GM21576 (cell line): ENCODE results near the gene ZNF462.
"Not testable (repeated sequence)": the region's sequence is repeated elsewhere in the genome, so short reads cannot be mapped to it uniquely, and the experiment has no call there.

Source experiments
- ATAC-seq: cut with Tn5 transposase; IDR thresholded peaks from one replicate; pipeline ENCODE4 v1.9.1; 2021; ENCODE audit warnings: mild to moderate bottlenecking, moderate library complexity; ENCODE audit not compliant: unreplicated experiment

ZNF462 gene

GRCh38 chr9:106962122-106962521 lies 99.2 kb downstream of the ZNF462 start:
- ATAC-seq, result no peak

- ATAC-seq, result no peak
Observed at GRCh38 chr9:106962615-106963363, 99.8 kb downstream of the ZNF462 start.

- ATAC-seq, result no peak
Observed at GRCh38 chr9:106963684-106964083, 100.7 kb downstream of the ZNF462 start.

- no peak for ATAC-seq
Observed at GRCh38 chr9:106964329-106964728, 101.4 kb downstream of the ZNF462 start.

GRCh38 chr9:106964822-106965525 lies 102.0 kb downstream of the ZNF462 start:
- ATAC-seq, result no peak

GRCh38 chr9:106966481-106966880 lies 103.5 kb downstream of the ZNF462 start:
- ATAC-seq, result no peak

GRCh38 chr9:106969696-106970095 lies 106.7 kb downstream of the ZNF462 start:
- no peak for ATAC-seq

GRCh38 chr9:106970219-106970975 lies 107.4 kb downstream of the ZNF462 start:
- ATAC-seq, result no peak

GRCh38 chr9:106970976-106971457 lies 108.1 kb downstream of the ZNF462 start:
- no peak for ATAC-seq

GRCh38 chr9:106972082-106972481 lies 109.1 kb downstream of the ZNF462 start:
- ATAC-seq, result no peak

GRCh38 chr9:106974341-106974740 lies 111.4 kb downstream of the ZNF462 start:
- no peak for ATAC-seq

GRCh38 chr9:106976772-106977171 lies 113.8 kb downstream of the ZNF462 start:
- ATAC-seq, result no peak

GRCh38 chr9:106980551-106981101 lies 117.7 kb downstream of the ZNF462 start:
- ATAC-seq, result no peak

GRCh38 chr9:106981396-106982287 lies 118.7 kb downstream of the ZNF462 start:
- peak; percentile 58 for ATAC-seq

GRCh38 chr9:106982636-106983035 lies 119.7 kb downstream of the ZNF462 start:
- ATAC-seq, result no peak

- no peak for ATAC-seq
Observed at GRCh38 chr9:106983346-106983745, 120.4 kb downstream of the ZNF462 start.

GRCh38 chr9:106989904-106990303 lies 126.9 kb downstream of the ZNF462 start:
- ATAC-seq, result not testable (repeated sequence)

GRCh38 chr9:106992186-106992585 lies 129.2 kb downstream of the ZNF462 start:
- ATAC-seq, result no peak

GRCh38 chr9:106993603-106994002 lies 130.6 kb downstream of the ZNF462 start:
- ATAC-seq, result no peak

GRCh38 chr9:106994463-106994862 lies 131.5 kb downstream of the ZNF462 start:
- no peak for ATAC-seq
